Loucy (cell line): ENCODE results near the gene LINC01488.

Experiments
- CTCF ChIP-seq: fragments of 200-600 bp; sonication (generic); conservative IDR thresholded peaks from 2 replicates; pipeline ENCODE4 v1.5.1; 2014; ENCODE audit warnings: mild to moderate bottlenecking, antibody characterized with exemption, low read length
- EZH2phosphoT487 ChIP-seq: fragments of 200-600 bp; IDR thresholded peaks from 2 replicates; pipeline ENCODE4 v1.6.1; 2018; ENCODE audit warnings: antibody characterized with exemption, mild to moderate bottlenecking, moderate library complexity, borderline replicate concordance

- TF ChIP-seq CTCF (no peak), EZH2phosphoT487 (no peak)
These were observed 20.8 kb upstream of the LINC01488 start for GRCh38 chr11:69460540-69461257.
